Endothelial cell (in vitro differentiated cells): ENCODE measurements around the gene HOXD8. TPM values are rescaled to one million over a fixed set of nuclear protein-coding genes. Genes with fewer than 3 reads are reported as not detected.
A peak's percentile ranks its signal among the peaks of the same experiment; 100 is the strongest.

Experiments used
- DNase-seq: peaks from one replicate; pipeline ENCODE4 v3.0.0; 2021; ENCODE audit warnings: low spot score
- H3K27ac Mint-ChIP-seq: one replicate; pipeline ENCODE4 v1.8.0; 2021; ENCODE audit warnings: mixed read lengths, inconsistent platforms; ENCODE audit not compliant: unreplicated experiment
- H3K27me3 Mint-ChIP-seq: one replicate; pipeline ENCODE4 v1.8.0; 2021; ENCODE audit warnings: mild to moderate bottlenecking, moderate library complexity, mixed read lengths, inconsistent platforms; ENCODE audit not compliant: unreplicated experiment
- H3K36me3 Mint-ChIP-seq: one replicate; pipeline ENCODE4 v1.8.0; 2021; ENCODE audit warnings: mild to moderate bottlenecking, low read depth, mixed read lengths, inconsistent platforms; ENCODE audit not compliant: unreplicated experiment
- H3K4me1 Mint-ChIP-seq: one replicate; pipeline ENCODE4 v1.8.0; 2021; ENCODE audit warnings: mild to moderate bottlenecking, mixed read lengths, inconsistent platforms; ENCODE audit not compliant: unreplicated experiment
- H3K4me3 Mint-ChIP-seq: one replicate; pipeline ENCODE4 v1.8.0; 2021; ENCODE audit warnings: mild to moderate bottlenecking, mixed read lengths, inconsistent platforms; ENCODE audit not compliant: unreplicated experiment
- H3K9me3 Mint-ChIP-seq: one replicate; pipeline ENCODE4 v1.8.0; 2021; ENCODE audit warnings: mixed read lengths, inconsistent platforms; ENCODE audit not compliant: unreplicated experiment
- total RNA-seq: library from RNA; stranded (reverse); fragmentation: NEBNext Ultra II Directional; extraction: Animal tissue kit (Norgen Biotek cat#: 25700); gene quantifications from one replicate; pipeline ENCODE4 v1.2.1, GENCODE V29; 2021; ENCODE audit not compliant: unreplicated experiment
- TF ChIP-seq, protein P1 (sequence below): fragments of 200-600 bp; sonication (generic); IDR thresholded peaks from one replicate; pipeline ENCODE4 v1.5.0; 2021; ENCODE audit warnings: antibody characterized with exemption; ENCODE audit not compliant: unreplicated experiment

Gene HOXD8
- total RNA-seq, 1 donor from 2014 or later: 9.3 TPM

DNA sequence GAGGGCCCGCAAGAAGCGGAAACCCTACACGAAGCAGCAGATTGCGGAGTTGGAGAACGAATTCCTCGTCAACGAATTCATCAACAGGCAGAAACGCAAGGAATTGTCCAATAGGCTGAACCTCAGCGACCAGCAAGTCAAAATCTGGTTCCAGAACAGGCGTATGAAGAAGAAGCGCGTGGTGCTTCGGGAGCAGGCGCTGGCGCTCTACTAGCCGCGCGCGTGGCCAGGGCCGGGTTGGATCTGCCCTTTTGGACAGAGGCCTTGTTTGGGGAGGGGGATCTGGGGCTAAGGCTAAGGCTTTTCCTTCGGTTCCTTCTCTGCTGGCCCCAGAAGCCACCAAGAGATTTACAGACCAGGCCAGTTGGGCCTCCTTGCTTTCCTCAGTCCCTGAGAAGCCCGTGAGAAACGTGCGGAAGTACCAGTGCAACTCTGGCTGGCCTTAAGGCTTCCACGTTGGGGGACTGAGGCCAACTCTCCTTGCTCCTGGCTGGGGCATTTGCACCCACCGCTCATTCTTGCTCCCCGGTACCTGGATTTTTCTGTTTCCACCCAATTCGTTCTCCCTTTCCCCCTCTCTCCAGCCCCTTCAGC lies 28.9 kb upstream of the HOXD8 start:
- no peak overlapping the region for H3K27ac Mint-ChIP-seq
- H3K4me1 Mint-ChIP-seq: peaks cover 22% of the 10 kb centered on the region
- H3K9me3 Mint-ChIP-seq: no peaks in the 10 kb centered on the region
- H3K4me3 Mint-ChIP-seq: no peak overlapping the region
- no peaks in the 10 kb centered on the region for H3K36me3 Mint-ChIP-seq
- DNase-seq: peak; percentile 8
- TF ChIP-seq, protein P1, sequence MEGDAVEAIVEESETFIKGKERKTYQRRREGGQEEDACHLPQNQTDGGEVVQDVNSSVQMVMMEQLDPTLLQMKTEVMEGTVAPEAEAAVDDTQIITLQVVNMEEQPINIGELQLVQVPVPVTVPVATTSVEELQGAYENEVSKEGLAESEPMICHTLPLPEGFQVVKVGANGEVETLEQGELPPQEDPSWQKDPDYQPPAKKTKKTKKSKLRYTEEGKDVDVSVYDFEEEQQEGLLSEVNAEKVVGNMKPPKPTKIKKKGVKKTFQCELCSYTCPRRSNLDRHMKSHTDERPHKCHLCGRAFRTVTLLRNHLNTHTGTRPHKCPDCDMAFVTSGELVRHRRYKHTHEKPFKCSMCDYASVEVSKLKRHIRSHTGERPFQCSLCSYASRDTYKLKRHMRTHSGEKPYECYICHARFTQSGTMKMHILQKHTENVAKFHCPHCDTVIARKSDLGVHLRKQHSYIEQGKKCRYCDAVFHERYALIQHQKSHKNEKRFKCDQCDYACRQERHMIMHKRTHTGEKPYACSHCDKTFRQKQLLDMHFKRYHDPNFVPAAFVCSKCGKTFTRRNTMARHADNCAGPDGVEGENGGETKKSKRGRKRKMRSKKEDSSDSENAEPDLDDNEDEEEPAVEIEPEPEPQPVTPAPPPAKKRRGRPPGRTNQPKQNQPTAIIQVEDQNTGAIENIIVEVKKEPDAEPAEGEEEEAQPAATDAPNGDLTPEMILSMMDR: no peak
- H3K27me3 Mint-ChIP-seq: peaks cover 52% of the 10 kb centered on the region

DNA sequence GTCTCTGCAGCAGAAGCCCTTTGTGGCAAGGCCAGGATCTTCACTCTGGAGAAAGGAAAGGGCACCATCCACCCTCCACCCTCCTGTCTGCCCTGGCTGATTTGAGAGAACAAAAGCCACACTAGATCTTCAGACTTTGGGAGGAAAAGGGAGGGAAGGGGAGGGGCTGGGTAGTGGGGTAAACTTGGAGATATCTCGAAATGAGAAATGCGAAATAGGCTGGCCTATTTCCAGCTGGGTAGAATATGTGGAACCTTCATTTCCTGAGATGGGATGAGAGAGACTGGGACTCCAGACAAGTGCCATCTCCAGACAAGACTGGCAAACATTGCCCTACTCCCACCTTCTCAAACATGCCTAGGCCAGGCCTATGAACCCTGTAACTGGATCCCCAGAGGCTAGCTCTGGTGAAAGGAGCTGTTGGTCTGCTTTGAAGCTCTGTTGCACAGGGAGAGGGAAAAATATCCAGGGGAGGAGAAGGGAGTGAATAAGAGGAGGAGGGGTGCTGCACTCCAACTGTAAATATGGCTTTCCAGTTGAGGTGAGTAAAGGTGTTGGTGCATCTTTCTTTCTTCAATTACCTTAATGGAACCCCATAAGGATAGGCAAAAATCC lies 28.2 kb upstream of the HOXD8 start:
- Mint-ChIP-seq H3K36me3 (no peaks in the 10 kb centered on the region), H3K27me3 (peaks cover 59% of the 10 kb centered on the region), H3K4me3 (no peak overlapping the region), H3K9me3 (no peaks in the 10 kb centered on the region), H3K4me1 (peaks cover 27% of the 10 kb centered on the region), H3K27ac (no peak overlapping the region)
- TF ChIP-seq, protein P1: no peak
- DNase-seq: no peak

GRCh38 chr2:176101842-176102241 lies 27.7 kb upstream of the HOXD8 start:
- Mint-ChIP-seq H3K27ac (no peak overlapping the region), H3K4me1 (peaks cover 25% of the 10 kb centered on the region), H3K4me3 (no peak overlapping the region), H3K9me3 (no peaks in the 10 kb centered on the region), H3K36me3 (no peaks in the 10 kb centered on the region), H3K27me3 (peaks cover 61% of the 10 kb centered on the region)
- no peak for DNase-seq
- TF ChIP-seq, protein P1: no peak

DNA sequence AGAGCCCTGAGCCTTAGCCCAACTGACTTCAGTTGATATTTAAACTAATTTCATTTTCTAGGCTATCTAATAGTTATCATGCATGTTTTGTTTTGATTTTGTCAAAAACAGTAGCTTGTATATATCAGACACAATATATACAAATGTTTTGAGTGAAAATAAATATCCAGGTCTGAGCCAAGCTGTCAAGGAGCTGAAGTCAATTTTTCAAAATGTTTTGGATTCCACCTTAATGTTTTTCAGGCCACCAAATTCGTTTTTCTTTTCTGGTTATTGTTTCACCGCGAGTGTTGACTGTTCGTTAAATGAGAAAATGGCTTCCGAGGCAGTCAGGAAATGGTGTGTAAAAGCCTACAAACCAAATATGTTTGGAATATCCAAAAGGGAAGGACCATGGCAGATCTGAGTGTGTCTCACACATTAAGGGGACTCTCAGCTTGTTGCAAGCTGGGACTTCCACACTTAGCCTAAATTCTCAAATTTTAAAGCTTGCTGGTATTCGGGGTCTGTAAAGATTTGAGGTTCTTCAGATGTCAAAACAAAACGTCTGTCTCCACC lies 27.1 kb upstream of the HOXD8 start:
- no peak for DNase-seq
- Mint-ChIP-seq H3K36me3 (no peaks in the 10 kb centered on the region), H3K4me3 (no peak overlapping the region), H3K27ac (no peak overlapping the region), H3K27me3 (peaks cover 65% of the 10 kb centered on the region), H3K9me3 (no peaks in the 10 kb centered on the region), H3K4me1 (peaks cover 27% of the 10 kb centered on the region)
- TF ChIP-seq, protein P1: no peak

- Mint-ChIP-seq H3K27me3 (peaks cover 58% of the 10 kb centered on the region), H3K9me3 (no peaks in the 10 kb centered on the region), H3K36me3 (no peaks in the 10 kb centered on the region), H3K27ac (no peak overlapping the region), H3K4me1 (peaks cover 20% of the 10 kb centered on the region), H3K4me3 (no peak overlapping the region)
- TF ChIP-seq, protein P1: no peak
- no peak for DNase-seq
Measured at GRCh38 chr2:176103194-176103593, 26.3 kb upstream of the HOXD8 start.
